HAP-1 (cell line): ENCODE results near the gene RAD52.
"Not testable (repeated sequence)": the region's sequence is repeated elsewhere in the genome, so short reads cannot be mapped to it uniquely, and the experiment has no call there.

Experiments used
- DNase-seq, 2 experiments: peaks; one replicate each; pipeline ENCODE4 v3.0.0-alpha.2; 2016 to 2020; ENCODE audit warnings: low spot score in 2 of 2
- H3K27me3 ChIP-seq: fragments of 250-450 bp; sonication (Bioruptor Pico); 2 replicates; pipeline ENCODE4 v1.5.1; 2020; ENCODE audit warnings: low read depth, mild to moderate bottlenecking, moderate library complexity
- H3K36me3 ChIP-seq: fragments of 250-450 bp; sonication (Bioruptor Pico); replicated peaks from 2 replicates; pipeline ENCODE4 v1.5.1; 2020; ENCODE audit warnings: mild to moderate bottlenecking
- H3K4me1 ChIP-seq: fragments of 250-450 bp; sonication (Bioruptor Pico); 2 replicates; pipeline ENCODE4 v1.5.1; 2020; ENCODE audit warnings: mild to moderate bottlenecking
- H3K4me3 ChIP-seq: fragments of 250-450 bp; sonication (Bioruptor Pico); 2 replicates; pipeline ENCODE4 v1.5.1; 2020; ENCODE audit warnings: mild to moderate bottlenecking, moderate library complexity
- H3K9me3 ChIP-seq: fragments of 250-450 bp; sonication (Bioruptor Pico); 2 replicates; pipeline ENCODE4 v1.5.1; 2020; ENCODE audit warnings: mild to moderate bottlenecking, moderate library complexity
- in situ Hi-C: fragments of 300-500 bp; cut with MboI; formaldehyde crosslinking; loops from 3 replicates; pipeline ENCODE4 v1.14.3; 2020; ENCODE audit warnings: low sequenced_read_pairs, inconsistent platforms, mixed read lengths

Gene RAD52

GRCh38 chr12:951176-951575, 1.7 kb upstream of the RAD52 start:
- in situ Hi-C loops, result no loop called here
- DNase-seq, result no peak

GRCh38 chr12:948238-948637, 1.3 kb downstream of the RAD52 start:
- H3K4me1 ChIP-seq, result peaks cover 7% of the 10 kb centered on the region
- no peaks in the 10 kb centered on the region for H3K27me3 ChIP-seq
- H3K4me3 ChIP-seq, result peak overlapping the region; percentile 65
- in situ Hi-C loops, result loop anchor here (10.0 to 25.0 kb wide), 2 partner anchors 373 to 639 kb away; partner anchors contain the start of gene FBXL14
- no peaks in the 10 kb centered on the region for H3K9me3 ChIP-seq
- peaks cover 7% of the 10 kb centered on the region for H3K36me3 ChIP-seq
- DNase-seq, result no peak

More at GRCh38 chr12:951176-951575, 1.7 kb upstream of the RAD52 start:
- peaks cover 10% of the 10 kb centered on the region for H3K4me1 ChIP-seq
- no peak overlapping the region for H3K4me3 ChIP-seq
- no peaks in the 10 kb centered on the region for H3K27me3 ChIP-seq
- H3K9me3 ChIP-seq, result no peaks in the 10 kb centered on the region
- H3K36me3 ChIP-seq, result peaks cover 5% of the 10 kb centered on the region

- H3K4me1 ChIP-seq, result peaks cover 8% of the 10 kb centered on the region; the same call in 1 of the 2 replicates
- H3K9me3 ChIP-seq, result no peaks in the 10 kb centered on the region
- H3K36me3 ChIP-seq, result peaks cover 22% of the 10 kb centered on the region
- no peaks in the 10 kb centered on the region for H3K27me3 ChIP-seq
- H3K4me3 ChIP-seq, result no peak overlapping the region
- in situ Hi-C loops, result loop anchor here (10.0 to 25.0 kb wide), 2 partner anchors 372 to 641 kb away; partner anchors contain the start of gene FBXL14
- no peak for DNase-seq
These were observed 2.9 kb downstream of the RAD52 start for GRCh38 chr12:946631-947030.

GRCh38 chr12:946212-946611, 3.3 kb downstream of the RAD52 start:
- in situ Hi-C loops, result loop anchor here (10.0 to 25.0 kb wide), 2 partner anchors 371 to 641 kb away; partner anchors contain the start of gene FBXL14
- no peaks in the 10 kb centered on the region for H3K27me3 ChIP-seq
- H3K4me3 ChIP-seq, result no peak overlapping the region
- peaks cover 8% of the 10 kb centered on the region; the same call in 1 of the 2 replicates for H3K4me1 ChIP-seq
- H3K36me3 ChIP-seq, result peaks cover 25% of the 10 kb centered on the region
- H3K9me3 ChIP-seq, result no peaks in the 10 kb centered on the region
- DNase-seq, result no peak

GRCh38 chr12:944211-944610, 5.3 kb downstream of the RAD52 start:
- H3K9me3 ChIP-seq, result no peaks in the 10 kb centered on the region
- in situ Hi-C loops, result loop anchor here (10.0 to 25.0 kb wide), 2 partner anchors 369 to 643 kb away; partner anchors contain the start of gene FBXL14
- peaks cover 34% of the 10 kb centered on the region for H3K36me3 ChIP-seq
- no peak for DNase-seq
- no peak overlapping the region for H3K4me3 ChIP-seq
- no peaks in the 10 kb centered on the region for H3K27me3 ChIP-seq
- peaks cover 8% of the 10 kb centered on the region; the same call in 1 of the 2 replicates for H3K4me1 ChIP-seq

- Histone ChIP-seq H3K4me1 (peaks cover 4% of the 10 kb centered on the region; the same call in 1 of the 2 replicates), H3K9me3 (no peaks in the 10 kb centered on the region), H3K36me3 (peaks cover 42% of the 10 kb centered on the region), H3K4me3 (no peak overlapping the region), H3K27me3 (no peaks in the 10 kb centered on the region)
- in situ Hi-C loops, result loop anchor here (10.0 to 25.0 kb wide), 2 partner anchors 368 to 644 kb away; partner anchors contain the start of gene FBXL14
- no peak for DNase-seq
These were observed 6.4 kb downstream of the RAD52 start for GRCh38 chr12:943051-943450.

- no peak for DNase-seq
- Histone ChIP-seq H3K4me1 (peaks cover 3% of the 10 kb centered on the region; the same call in 1 of the 2 replicates), H3K9me3 (no peaks in the 10 kb centered on the region), H3K4me3 (no peak overlapping the region), H3K36me3 (peaks cover 41% of the 10 kb centered on the region), H3K27me3 (no peaks in the 10 kb centered on the region)
- in situ Hi-C loops, result loop anchor here (25.0 kb wide), 1 partner anchor 648 kb away; the partner anchor contains the start of gene FBXL14
These were observed 10.7 kb downstream of the RAD52 start for GRCh38 chr12:938810-939209.

GRCh38 chr12:936377-937345, 12.8 kb downstream of the RAD52 start:
- Histone ChIP-seq H3K9me3 (no peaks in the 10 kb centered on the region), H3K4me1 (no peaks in the 10 kb centered on the region), H3K36me3 (peaks cover 30% of the 10 kb centered on the region), H3K27me3 (no peaks in the 10 kb centered on the region), H3K4me3 (no peak overlapping the region)
- no peak for DNase-seq
- in situ Hi-C loops, result loop anchor here (25.0 kb wide), 1 partner anchor 651 kb away; the partner anchor contains the start of gene FBXL14

- H3K9me3 ChIP-seq, DNase-seq, H3K27me3 ChIP-seq, H3K4me1 ChIP-seq, H3K4me3 ChIP-seq: not testable (repeated sequence)
- in situ Hi-C loops, result loop anchor here (25.0 kb wide), 1 partner anchor 651 kb away; the partner anchor contains the start of gene FBXL14
- H3K36me3 ChIP-seq, result peaks cover 34% of the 10 kb centered on the region
These were observed 13.6 kb downstream of the RAD52 start for GRCh38 chr12:935891-936290.

GRCh38 chr12:931591-931990, 17.9 kb downstream of the RAD52 start:
- Histone ChIP-seq H3K4me1 (no peaks in the 10 kb centered on the region), H3K36me3 (peaks cover 51% of the 10 kb centered on the region), H3K9me3 (no peaks in the 10 kb centered on the region), H3K27me3 (no peaks in the 10 kb centered on the region), H3K4me3 (no peak overlapping the region)
- in situ Hi-C loops, result loop anchor here (25.0 kb wide), 1 partner anchor 656 kb away; the partner anchor contains the start of gene FBXL14
- no peak for DNase-seq

- Histone ChIP-seq H3K27me3 (no peaks in the 10 kb centered on the region), H3K36me3 (peaks cover 56% of the 10 kb centered on the region), H3K4me1 (no peaks in the 10 kb centered on the region), H3K4me3 (no peak overlapping the region), H3K9me3 (no peaks in the 10 kb centered on the region)
- DNase-seq, result no peak
- in situ Hi-C loops, result loop anchor here (25.0 kb wide), 1 partner anchor 656 kb away; the partner anchor contains the start of gene FBXL14
These were observed 18.4 kb downstream of the RAD52 start for GRCh38 chr12:931060-931459.

GRCh38 chr12:926641-927040, 22.9 kb downstream of the RAD52 start:
- no peak for DNase-seq
- Histone ChIP-seq H3K9me3 (no peaks in the 10 kb centered on the region), H3K4me1 (no peaks in the 10 kb centered on the region), H3K36me3 (peaks cover 79% of the 10 kb centered on the region), H3K27me3 (no peaks in the 10 kb centered on the region), H3K4me3 (no peak overlapping the region)
- in situ Hi-C loops, result loop anchor here (25.0 kb wide), 1 partner anchor 661 kb away; the partner anchor contains the start of gene FBXL14

GRCh38 chr12:922285-922684, 27.2 kb downstream of the RAD52 start:
- peaks cover 66% of the 10 kb centered on the region for H3K36me3 ChIP-seq
- in situ Hi-C loops, result no loop called here
- H3K4me3 ChIP-seq, result no peak overlapping the region
- no peaks in the 10 kb centered on the region for H3K27me3 ChIP-seq
- H3K9me3 ChIP-seq, result no peaks in the 10 kb centered on the region
- no peaks in the 10 kb centered on the region for H3K4me1 ChIP-seq
- DNase-seq, result no peak
